ENCODE results near the gene CHRNA4. TPM values are rescaled to one million over a fixed set of nuclear protein-coding genes. Genes with fewer than 3 reads are reported as not detected.

CHRNA4 gene
- total and polyA plus RNA-seq, 2 of the 13 experiments (the other 11 are each of a cell fraction or from before 2014, with no cell fraction given), result not detected

DNA sequence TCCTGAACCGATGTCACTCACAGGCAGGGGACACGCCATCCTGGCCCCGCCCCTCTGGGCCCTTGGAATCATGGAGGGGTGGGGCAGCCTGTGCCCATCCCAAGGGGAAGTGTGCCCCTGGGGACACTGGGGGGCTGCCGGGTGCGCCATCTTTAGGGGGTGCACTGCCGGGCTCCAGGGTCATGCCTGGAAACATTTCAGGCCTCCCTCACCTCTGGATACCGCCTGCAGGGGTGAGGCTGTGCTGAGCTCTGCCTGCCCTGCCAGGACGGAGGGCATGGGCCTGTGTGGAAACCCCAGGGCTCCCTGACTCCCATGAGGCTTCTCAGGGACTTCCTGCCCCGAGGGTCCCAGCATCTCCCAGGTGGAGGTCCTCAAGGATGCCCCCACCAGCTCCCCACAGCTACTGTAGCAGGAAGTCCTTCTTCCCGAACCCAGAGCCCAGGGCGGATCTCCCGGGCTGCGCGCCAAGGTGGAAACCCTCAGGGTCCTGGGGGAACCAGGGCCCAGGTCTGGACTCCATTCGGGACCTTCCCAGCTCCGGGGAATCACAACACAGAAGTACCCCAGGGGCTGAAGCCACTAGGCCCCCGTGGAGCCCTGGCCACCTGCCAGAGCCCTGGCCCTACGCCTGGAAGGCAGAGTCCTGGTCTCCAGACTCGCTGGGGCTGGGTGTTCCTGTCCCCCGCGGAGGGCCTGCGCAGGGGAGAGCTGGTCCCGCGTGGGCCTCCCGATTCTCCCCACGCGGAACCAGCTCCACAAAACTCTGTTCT lies 15.6 kb downstream of the CHRNA4 start:
- no TSS peak for BruUV-seq (replicated peaks)
- intact Hi-C loops (cut with micrococcal nuclease; ENCODE audit: unreplicated experiment) (no loop called here), in situ Hi-C loops (cut with HindIII; ENCODE audit: extremely low pct_ligation_motif_present, low pct_unique_long_range_greater_than_20kb) (no loop called here)
- TF ChIP-seq MTF2 (CRISPR knock-in tag; IDR thresholded peaks at IDR 0.05; ENCODE audit: borderline replicate concordance) (0 out of 2 replicates have a peak, but pooled peaks have one; percentile 17), TBX3 (IDR thresholded peaks at IDR 0.05; ENCODE audit: borderline replicate concordance) (no peak), ZNF891 (CRISPR knock-in tag; IDR thresholded peaks at IDR 0.05) (0 out of 2 replicates have a peak, but pooled peaks have one; percentile 22), ZSCAN25 (CRISPR knock-in tag; IDR thresholded peaks at IDR 0.05) (peak; percentile 85)
- Histone ChIP-seq H3K4me3 (replicated peaks in 1 of 3; ENCODE audit: insufficient read depth in 1 of 3, low read depth in 2 of 3, low read length in 3 of 3) (no peak overlapping the region), H3K79me2 (ENCODE audit: insufficient read depth, low read length) (no peaks in the 10 kb centered on the region), H3K36me3 (replicated peaks in 1 of 2; ENCODE audit: control insufficient read depth in 1 of 2, insufficient read depth in 2 of 2, low read length in 2 of 2) (no peaks in the 10 kb centered on the region), H3K4me2 (ENCODE audit: low read depth, low read length) (no peak overlapping the region), H2AFZ (ENCODE audit: low read length) (no peak overlapping the region), H3K9ac (ENCODE audit: insufficient read depth, low read depth, low read length) (no peak overlapping the region), H4K20me1 (ENCODE audit: insufficient read depth, low read length) (no peaks in the 10 kb centered on the region; the same call in 1 of the 2 replicates), H3K27ac (ENCODE audit: extremely low read length, insufficient read depth, low read length) (no peak overlapping the region), H3K9me3 (ENCODE audit: low read length) (no peaks in the 10 kb centered on the region), H3K27me3 (ENCODE audit: control insufficient read depth in 1 of 2, insufficient read depth in 2 of 2, low read length in 2 of 2) (peaks cover 15 to 74% of the 10 kb centered on the region in 2 experiments), H3K4me1 (ENCODE audit: insufficient read depth, low read length) (no peaks in the 10 kb centered on the region)
- ChIA-PET CTCF (ENCODE audit: low intra/inter-chr PET ratio, low total read pairs) (no interaction called here), POLR2A (no interaction called here)
- DNase-seq (ENCODE audit: low spot score) (no peak), ATAC-seq (peak; percentile 5; the same call in 1 of the 3 replicates), FAIRE-seq (no peak)
- WGBS (ENCODE audit: low lambda C conversion rate), result 48% methylated on average over 9 of the region's 27 CpGs

DNA sequence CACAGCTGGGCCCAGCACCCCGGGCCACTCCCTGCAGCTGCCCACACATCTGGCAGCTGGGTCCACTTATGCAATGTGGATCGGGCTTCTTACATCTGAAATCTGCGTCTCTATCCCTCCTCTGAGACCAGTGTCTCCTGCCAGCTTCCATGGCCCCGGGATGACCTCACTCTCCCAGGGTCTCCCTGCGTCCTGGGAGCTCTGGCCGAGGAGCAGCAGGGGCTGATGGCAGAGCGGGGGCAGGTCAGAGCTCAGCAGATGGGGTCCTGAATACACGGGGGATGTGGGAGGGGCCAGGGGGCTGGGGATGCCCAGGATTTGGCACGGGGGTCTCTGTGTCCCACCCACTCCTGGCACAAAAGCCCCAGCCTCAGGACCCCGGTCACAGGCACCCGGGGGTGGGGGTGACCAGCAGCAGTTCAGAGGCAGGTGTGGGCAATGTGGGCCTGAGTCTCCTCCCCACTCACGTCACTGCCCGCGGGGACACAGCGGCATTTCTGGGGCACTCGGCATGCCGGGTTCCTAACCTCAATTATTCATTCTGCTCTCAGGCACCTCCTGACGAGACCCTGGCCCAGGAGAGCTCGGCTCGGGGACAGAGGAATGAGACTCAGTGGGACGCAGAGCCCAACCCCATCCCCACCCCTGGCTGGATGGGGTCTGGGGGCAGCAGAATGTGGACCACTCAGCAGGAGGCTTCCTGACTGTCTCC lies 16.4 kb downstream of the CHRNA4 start:
- no peak overlapping the region for H3K4me3 ChIP-seq (replicated peaks in 1 of 3; ENCODE audit: insufficient read depth in 1 of 3, low read depth in 2 of 3, low read length in 3 of 3)
- no peaks in the 10 kb centered on the region for H3K9me3 ChIP-seq (ENCODE audit: low read length)
- no peak for ATAC-seq
- no peaks in the 10 kb centered on the region; the same call in 1 of the 2 replicates for H4K20me1 ChIP-seq (ENCODE audit: insufficient read depth, low read length)
- intact Hi-C loops (cut with micrococcal nuclease; ENCODE audit: unreplicated experiment) (no loop called here), in situ Hi-C loops (cut with HindIII; ENCODE audit: extremely low pct_ligation_motif_present, low pct_unique_long_range_greater_than_20kb) (no loop called here)
- no peak overlapping the region for H3K9ac ChIP-seq (ENCODE audit: insufficient read depth, low read depth, low read length)
- WGBS (ENCODE audit: low lambda C conversion rate), result 43% methylated on average over 18 of the region's 21 CpGs
- no TSS peak for BruUV-seq (replicated peaks)
- no peak overlapping the region for H3K27ac ChIP-seq (ENCODE audit: extremely low read length, insufficient read depth, low read length)
- no peak overlapping the region for H3K4me2 ChIP-seq (ENCODE audit: low read depth, low read length)
- H3K27me3 ChIP-seq (ENCODE audit: control insufficient read depth in 1 of 2, insufficient read depth in 2 of 2, low read length in 2 of 2), result peaks cover 15 to 74% of the 10 kb centered on the region in 2 experiments
- no peak for DNase-seq (ENCODE audit: low spot score)
- H2AFZ ChIP-seq (ENCODE audit: low read length), result no peak overlapping the region
- H3K79me2 ChIP-seq (ENCODE audit: insufficient read depth, low read length), result no peaks in the 10 kb centered on the region
- H3K4me1 ChIP-seq (ENCODE audit: insufficient read depth, low read length), result no peaks in the 10 kb centered on the region
- H3K36me3 ChIP-seq (replicated peaks in 1 of 2; ENCODE audit: control insufficient read depth in 1 of 2, insufficient read depth in 2 of 2, low read length in 2 of 2), result no peaks in the 10 kb centered on the region
- CTCF ChIA-PET (ENCODE audit: low intra/inter-chr PET ratio, low total read pairs), result no interaction called here
- POLR2A ChIA-PET, result no interaction called here
- no peak for FAIRE-seq
- TF ChIP-seq HMG20A (CRISPR knock-in tag; IDR thresholded peaks at IDR 0.05; ENCODE audit: borderline replicate concordance) (no peak), U2AF1 (optimal IDR thresholded peaks at IDR 0.05; ENCODE audit: low read depth, low read length) (no peak), PHF21A (CRISPR knock-in tag; IDR thresholded peaks at IDR 0.05) (no peak), ZKSCAN5 (CRISPR knock-in tag; IDR thresholded peaks at IDR 0.05) (no peak), PTBP1 (IDR thresholded peaks at IDR 0.05; ENCODE audit: low read depth, low read length, poor library complexity, severe bottlenecking) (no peak)
- TF ChIP-seq, protein P1, sequence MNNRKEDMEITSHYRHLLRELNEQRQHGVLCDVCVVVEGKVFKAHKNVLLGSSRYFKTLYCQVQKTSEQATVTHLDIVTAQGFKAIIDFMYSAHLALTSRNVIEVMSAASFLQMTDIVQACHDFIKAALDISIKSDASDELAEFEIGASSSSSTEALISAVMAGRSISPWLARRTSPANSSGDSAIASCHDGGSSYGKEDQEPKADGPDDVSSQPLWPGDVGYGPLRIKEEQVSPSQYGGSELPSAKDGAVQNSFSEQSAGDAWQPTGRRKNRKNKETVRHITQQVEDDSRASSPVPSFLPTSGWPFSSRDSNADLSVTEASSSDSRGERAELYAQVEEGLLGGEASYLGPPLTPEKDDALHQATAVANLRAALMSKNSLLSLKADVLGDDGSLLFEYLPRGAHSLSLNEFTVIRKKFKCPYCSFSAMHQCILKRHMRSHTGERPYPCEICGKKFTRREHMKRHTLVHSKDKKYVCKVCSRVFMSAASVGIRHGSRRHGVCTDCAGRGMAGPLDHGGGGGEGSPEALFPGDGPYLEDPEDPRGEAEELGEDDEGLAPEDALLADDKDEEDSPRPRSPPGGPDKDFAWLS (CRISPR knock-in tag; IDR thresholded peaks at IDR 0.05; ENCODE audit: borderline replicate concordance), result no peak
